B cell (primary cell): ENCODE data around the gene EHD4. TPM values are rescaled to one million over a fixed set of nuclear protein-coding genes. Genes with fewer than 3 reads are reported as not detected.

Experiments
- ATAC-seq: fragments of 200-7000 bp; cut with Tn5 transposase; one replicate; pipeline ENCODE4 v1.10.0; 2021; ENCODE audit warnings: low read depth, mild to moderate bottlenecking, moderate number of reproducible peaks, moderate library complexity
- CTCF ChIA-PET: fragments of 350-600 bp; sonication (Branson Sonifier 250); formaldehyde crosslinking; loops from one replicate; lab custom pipeline; 2021; ENCODE audit warnings: antibody characterized with exemption, inconsistent platforms; lab: Charles Lee
- POLR2A ChIA-PET: fragments of 350-600 bp; sonication (Branson Sonifier 250); formaldehyde crosslinking; loops from one replicate; lab custom pipeline; 2021; ENCODE audit warnings: antibody characterized with exemption; lab: Charles Lee
- DNase-seq: peaks from one replicate; pipeline ENCODE4 v3.0.0; 2013
- H2AFZ ChIP-seq: 2 replicates; pipeline ENCODE4 v1.6.1; 2012; ENCODE audit warnings: mild to moderate bottlenecking, low read depth, low read length; ENCODE audit not compliant: insufficient read depth, poor library complexity, severe bottlenecking
- H3K27ac ChIP-seq, 2 donors: 1 replicate in 1 of 2; 2 replicates in 1 of 2; pipeline ENCODE4 v1.5.1; 2012 to 2013; ENCODE audit warnings: low read length in 2 of 2, mild to moderate bottlenecking in 2 of 2, moderate library complexity in 1 of 2
- H3K27me3 ChIP-seq, 4 experiments: fragments of 200-600 bp in 1 of 4; sonication (generic) in 1 of 4; replicated peaks in 1 of 4; 1 replicate in 2 of 4; 2 replicates in 2 of 4; pipeline versions ENCODE4 v1.6.1 to v1.7.0; 2013 to 2016; ENCODE audit warnings: low read length in 3 of 4, mild to moderate bottlenecking in 2 of 4, mixed read lengths in 1 of 4, moderate library complexity in 1 of 4; ENCODE audit not compliant: insufficient read depth in 4 of 4, control insufficient read depth in 3 of 4; ENCODE audit errors: control extremely low read depth in 1 of 4
- H3K36me3 ChIP-seq, 2 experiments: replicated peaks in 1 of 2; 1 replicate in 1 of 2; 2 replicates in 1 of 2; pipeline versions ENCODE4 v1.6.1 to v1.7.1; 2013; ENCODE audit warnings: low read length in 1 of 2; ENCODE audit not compliant: insufficient read depth in 2 of 2, control insufficient read depth in 1 of 2; ENCODE audit errors: control extremely low read depth in 1 of 2, extremely low read depth in 1 of 2
- H3K4me1 ChIP-seq, 2 donors: fragments of 200-600 bp in 1 of 2; sonication (generic) in 1 of 2; 1 replicate in 1 of 2; 2 replicates in 1 of 2; pipeline versions ENCODE4 v1.5.1 to v1.6.1; 2013 to 2017; ENCODE audit warnings: low read length in 2 of 2; ENCODE audit not compliant: control insufficient read depth in 2 of 2, insufficient read depth in 2 of 2
- H3K4me2 ChIP-seq: replicated peaks from 2 replicates; pipeline ENCODE3; 2012; ENCODE audit warnings: mild to moderate bottlenecking, low read depth, low read length; ENCODE audit not compliant: poor library complexity, severe bottlenecking
- H3K4me3 ChIP-seq, 5 experiments: fragments of 200-600 bp in 1 of 5; sonication (generic) in 1 of 5; 1 replicate in 3 of 5; 2 replicates in 2 of 5; pipeline versions ENCODE4 v1.5.1 to v1.7.0; 2011 to 2016; ENCODE audit warnings: low read length in 4 of 5, mild to moderate bottlenecking in 4 of 5, low read depth in 2 of 5, control low read depth in 1 of 5, moderate library complexity in 1 of 5; ENCODE audit not compliant: insufficient read depth in 1 of 5; ENCODE audit errors: control extremely low read depth in 1 of 5, extremely low read depth in 1 of 5
- H3K79me2 ChIP-seq: fragments of 200-600 bp; sonication (generic); one replicate; pipeline ENCODE4 v1.6.0; 2016; ENCODE audit warnings: low read length; ENCODE audit not compliant: control insufficient read depth, insufficient read depth
- H3K9ac ChIP-seq: fragments of 200-600 bp; sonication (generic); 2 replicates; pipeline ENCODE4 v1.6.1; 2017; ENCODE audit warnings: mild to moderate bottlenecking, low read length, moderate library complexity
- H3K9me3 ChIP-seq, 3 donors: one replicate each; pipeline versions ENCODE4 v1.6.1 to v1.7.1; 2013; ENCODE audit warnings: low read length in 2 of 3; ENCODE audit not compliant: control insufficient read depth in 2 of 3, insufficient read depth in 1 of 3; ENCODE audit errors: control extremely low read depth in 1 of 3
- H4K20me1 ChIP-seq: 2 replicates; pipeline ENCODE4 v1.6.0; 2012; ENCODE audit warnings: mild to moderate bottlenecking, low read length; ENCODE audit not compliant: insufficient read depth, control insufficient read depth, poor library complexity, severe bottlenecking
- H3K27ac Mint-ChIP-seq: one replicate; pipeline ENCODE4 v1.8.0; 2021; ENCODE audit warnings: mixed read lengths
- H3K27me3 Mint-ChIP-seq: one replicate; pipeline ENCODE4 v1.8.0; 2021; ENCODE audit warnings: mixed read lengths
- H3K4me1 Mint-ChIP-seq: one replicate; pipeline ENCODE4 v1.8.0; 2021; ENCODE audit warnings: mixed read lengths
- H3K4me3 Mint-ChIP-seq: one replicate; pipeline ENCODE4 v1.8.0; 2021; ENCODE audit warnings: mixed read lengths
- H3K9me3 Mint-ChIP-seq: one replicate; pipeline ENCODE4 v1.8.0; 2022; ENCODE audit warnings: mixed read lengths; ENCODE audit not compliant: insufficient read depth
- EZH2 ChIP-seq: IDR thresholded peaks from 2 replicates; pipeline ENCODE4 v1.6.1; 2012; ENCODE audit warnings: borderline replicate concordance, low read depth, mild to moderate bottlenecking, moderate library complexity, low read length; ENCODE audit not compliant: insufficient read depth, poor library complexity, severe bottlenecking
- WGBS: methylation state at CpG from one replicate; pipeline ENCODE4 v1.1.5; 2013; ENCODE audit warnings: missing lambda C conversion rate; ENCODE audit not compliant: insufficient coverage; 5-methylcytosine and 5-hydroxymethylcytosine counted together
- intact Hi-C: fragments of 100-400 bp; cut with micrococcal nuclease; formaldehyde crosslinking; loops from one replicate; pipeline ENCODE4 v1.10.0; 2022
- polyA plus RNA-seq: library from polyadenylated mRNA; depleted of rRNA; stranded (reverse); fragments of >200 nt; gene quantifications from 2 replicates; pipeline ENCODE4 v1.2.3, GENCODE V29; 2012
- total RNA-seq, 2 donors: library from RNA; stranded (reverse); fragments of 120-200 nt in 1 of 2; gene quantifications; 1 replicate in 1 of 2; 2 replicates in 1 of 2; pipeline versions ENCODE4 v1.2.3 to v1.2.4, GENCODE V29; 2013 to 2022
- TF ChIP-seq, protein P1 (sequence below): fragments of 200-600 bp; IDR thresholded peaks from one replicate; pipeline ENCODE4 v1.8.0; 2022; ENCODE audit warnings: antibody characterized with exemption, mild to moderate bottlenecking

Gene EHD4
- total and polyA plus RNA-seq, 2 donors (not counting 1 experiment from before 2014, with no cell fraction given), result 3.1 to 12.7 TPM

DNA sequence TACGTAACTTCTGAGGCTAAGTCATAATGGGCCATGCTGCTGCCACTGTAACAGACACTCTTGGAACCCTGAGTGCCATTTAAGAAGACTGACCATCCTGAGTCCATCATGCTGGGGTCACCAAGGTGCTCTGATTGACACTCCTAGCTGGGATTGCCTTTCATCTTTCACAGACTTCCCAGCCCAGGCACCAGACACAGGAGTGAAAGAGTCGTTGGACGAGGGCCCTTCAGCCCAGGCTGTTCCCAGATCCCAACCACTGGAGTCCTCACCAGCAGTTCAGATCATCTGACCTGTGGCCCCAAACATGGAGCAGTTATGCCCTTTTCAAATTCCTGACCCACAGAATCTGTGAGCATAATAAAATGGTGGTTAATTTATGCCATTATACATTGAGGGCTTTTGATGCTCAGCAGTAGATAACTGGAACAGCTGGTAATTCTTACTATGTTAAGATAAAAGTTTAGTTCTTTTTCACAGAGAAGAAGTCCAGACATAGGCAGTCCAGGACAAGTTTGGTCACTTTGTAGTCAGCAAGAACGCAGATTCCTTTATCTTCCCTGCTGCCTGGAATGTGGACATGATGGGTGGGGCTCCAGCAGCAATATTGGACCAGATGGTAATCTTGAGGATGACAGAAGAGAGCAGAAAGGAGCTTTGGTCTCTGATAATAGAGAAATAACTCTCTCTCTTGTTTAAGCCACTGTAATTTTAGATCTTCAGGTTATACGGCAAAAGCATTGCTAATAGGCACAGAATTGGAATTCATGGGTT is 7.3 kb upstream of the EHD4 start:
- POLR2A ChIA-PET, result no interaction called here
- no peak overlapping the region for H2AFZ ChIP-seq

DNA sequence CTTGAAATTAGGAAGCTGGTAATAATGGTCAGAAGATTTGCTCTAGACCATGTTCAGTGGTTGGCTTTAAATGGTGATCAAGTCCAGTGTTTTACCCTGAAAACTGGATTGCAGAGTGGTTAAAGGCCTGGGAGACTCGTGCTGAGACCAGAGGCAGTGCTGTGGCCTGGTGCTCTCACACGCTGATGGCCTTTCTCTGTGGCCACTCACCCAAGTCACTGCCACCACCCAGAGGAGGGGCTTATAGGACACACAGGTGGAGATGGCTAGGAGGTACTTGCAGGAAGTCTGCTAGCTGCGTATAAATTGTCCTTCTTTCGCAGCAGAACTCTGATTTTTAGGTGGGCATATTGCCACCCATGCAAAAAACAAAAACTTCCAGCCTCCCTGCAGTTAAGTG is 6.2 kb upstream of the EHD4 start:
- H3K27me3 ChIP-seq, result peaks cover 0 to 8% (median 0%) of the 10 kb centered on the region in 4 experiments
- TF ChIP-seq EZH2, result no peak
- TF ChIP-seq, protein P1, sequence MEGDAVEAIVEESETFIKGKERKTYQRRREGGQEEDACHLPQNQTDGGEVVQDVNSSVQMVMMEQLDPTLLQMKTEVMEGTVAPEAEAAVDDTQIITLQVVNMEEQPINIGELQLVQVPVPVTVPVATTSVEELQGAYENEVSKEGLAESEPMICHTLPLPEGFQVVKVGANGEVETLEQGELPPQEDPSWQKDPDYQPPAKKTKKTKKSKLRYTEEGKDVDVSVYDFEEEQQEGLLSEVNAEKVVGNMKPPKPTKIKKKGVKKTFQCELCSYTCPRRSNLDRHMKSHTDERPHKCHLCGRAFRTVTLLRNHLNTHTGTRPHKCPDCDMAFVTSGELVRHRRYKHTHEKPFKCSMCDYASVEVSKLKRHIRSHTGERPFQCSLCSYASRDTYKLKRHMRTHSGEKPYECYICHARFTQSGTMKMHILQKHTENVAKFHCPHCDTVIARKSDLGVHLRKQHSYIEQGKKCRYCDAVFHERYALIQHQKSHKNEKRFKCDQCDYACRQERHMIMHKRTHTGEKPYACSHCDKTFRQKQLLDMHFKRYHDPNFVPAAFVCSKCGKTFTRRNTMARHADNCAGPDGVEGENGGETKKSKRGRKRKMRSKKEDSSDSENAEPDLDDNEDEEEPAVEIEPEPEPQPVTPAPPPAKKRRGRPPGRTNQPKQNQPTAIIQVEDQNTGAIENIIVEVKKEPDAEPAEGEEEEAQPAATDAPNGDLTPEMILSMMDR, result no peak
- WGBS, result 86% methylated on average over 1 of the region's 4 CpGs
- H3K4me1 ChIP-seq, result no peaks in the 10 kb centered on the region
- no peak overlapping the region for H3K9ac ChIP-seq
- Mint-ChIP-seq H3K4me1 (no peaks in the 10 kb centered on the region), H3K27ac (no peak overlapping the region), H3K27me3 (peaks cover 31% of the 10 kb centered on the region), H3K4me3 (no peak overlapping the region), H3K9me3 (no peaks in the 10 kb centered on the region)
- no peak overlapping the region for H3K4me2 ChIP-seq
- CTCF ChIA-PET, result interaction anchor here (1.2 to 1.5 kb wide), 2 partner anchors 11 to 78 kb away, joined by 3 to 6 read pairs; no protein-coding TSS in a partner anchor
- H3K79me2 ChIP-seq, result no peaks in the 10 kb centered on the region
- no peak overlapping the region for H2AFZ ChIP-seq
- no peak overlapping the region for H3K4me3 ChIP-seq
- DNase-seq, result no peak
- no peaks in the 10 kb centered on the region for H3K36me3 ChIP-seq
- intact Hi-C loops, result loop anchor here (10.0 kb wide), 1 partner anchor 1284 kb away; the partner anchor contains the start of gene RAD51
- no peak overlapping the region for H3K27ac ChIP-seq
- H3K9me3 ChIP-seq, result no peaks in the 10 kb centered on the region
- H4K20me1 ChIP-seq, result no peaks in the 10 kb centered on the region
- POLR2A ChIA-PET, result no interaction called here
- ATAC-seq, result no peak

More for the DNA sequence above, 7.3 kb upstream of the EHD4 start:
- Histone ChIP-seq H3K4me3 (no peak overlapping the region), H3K27me3 (peaks cover 0 to 8% (median 0%) of the 10 kb centered on the region in 4 experiments), H3K4me1 (no peaks in the 10 kb centered on the region), H3K4me2 (no peak overlapping the region), H3K9ac (no peak overlapping the region), H4K20me1 (no peaks in the 10 kb centered on the region), H3K36me3 (no peaks in the 10 kb centered on the region), H3K27ac (no peak overlapping the region), H3K79me2 (no peaks in the 10 kb centered on the region), H3K9me3 (no peaks in the 10 kb centered on the region)
- DNase-seq (no peak), ATAC-seq (no peak)
- WGBS, result 98% methylated on average over 4 of the region's 5 CpGs
- H3K9me3 Mint-ChIP-seq, result no peaks in the 10 kb centered on the region
- H3K4me1 Mint-ChIP-seq, result no peaks in the 10 kb centered on the region
- intact Hi-C loops, result loop anchor here (10.0 kb wide), 1 partner anchor 1285 kb away; the partner anchor contains the start of gene RAD51
- no peak overlapping the region for H3K27ac Mint-ChIP-seq
- CTCF ChIA-PET, result interaction anchor here (1.2 kb wide), 1 partner anchor 77 kb away, joined by 3 read pairs; no protein-coding TSS in a partner anchor
- H3K4me3 Mint-ChIP-seq, result no peak overlapping the region
- peaks cover 26% of the 10 kb centered on the region for H3K27me3 Mint-ChIP-seq
- TF ChIP-seq, protein P1, result no peak
- no peak for TF ChIP-seq EZH2
